GM19463 (cell line): ENCODE measurements around the gene ARVCF.

ENCODE experiments used
- ATAC-seq: cut with Tn5 transposase; IDR thresholded peaks from one replicate; pipeline ENCODE4 v1.9.1; 2021; ENCODE audit warnings: mild to moderate bottlenecking, moderate library complexity; ENCODE audit not compliant: unreplicated experiment

ARVCF gene

GRCh38 chr22:20019661-20020532 lies 3.3 kb upstream of the ARVCF start:
- ATAC-seq = no peak

- ATAC-seq = no peak
Observed at GRCh38 chr22:20018001-20018400, 1.4 kb upstream of the ARVCF start.

DNA sequence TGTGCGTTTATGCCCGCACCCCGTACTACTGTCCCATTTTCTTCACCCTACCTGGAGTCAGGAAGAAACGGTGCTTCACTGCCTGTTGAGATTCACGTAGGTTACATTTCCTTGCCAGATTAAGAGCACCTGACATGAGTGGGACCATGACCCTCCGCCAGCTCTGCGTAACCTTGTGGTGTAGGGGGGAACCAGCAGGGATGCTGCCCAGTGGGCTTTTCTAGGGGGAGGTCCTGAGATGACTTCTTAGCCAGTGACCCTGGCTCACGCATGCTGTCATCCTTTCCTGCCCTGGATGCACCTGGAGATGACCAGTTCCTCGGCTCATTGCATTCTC lies 967 bp upstream of the ARVCF start:
- ATAC-seq = no peak

DNA sequence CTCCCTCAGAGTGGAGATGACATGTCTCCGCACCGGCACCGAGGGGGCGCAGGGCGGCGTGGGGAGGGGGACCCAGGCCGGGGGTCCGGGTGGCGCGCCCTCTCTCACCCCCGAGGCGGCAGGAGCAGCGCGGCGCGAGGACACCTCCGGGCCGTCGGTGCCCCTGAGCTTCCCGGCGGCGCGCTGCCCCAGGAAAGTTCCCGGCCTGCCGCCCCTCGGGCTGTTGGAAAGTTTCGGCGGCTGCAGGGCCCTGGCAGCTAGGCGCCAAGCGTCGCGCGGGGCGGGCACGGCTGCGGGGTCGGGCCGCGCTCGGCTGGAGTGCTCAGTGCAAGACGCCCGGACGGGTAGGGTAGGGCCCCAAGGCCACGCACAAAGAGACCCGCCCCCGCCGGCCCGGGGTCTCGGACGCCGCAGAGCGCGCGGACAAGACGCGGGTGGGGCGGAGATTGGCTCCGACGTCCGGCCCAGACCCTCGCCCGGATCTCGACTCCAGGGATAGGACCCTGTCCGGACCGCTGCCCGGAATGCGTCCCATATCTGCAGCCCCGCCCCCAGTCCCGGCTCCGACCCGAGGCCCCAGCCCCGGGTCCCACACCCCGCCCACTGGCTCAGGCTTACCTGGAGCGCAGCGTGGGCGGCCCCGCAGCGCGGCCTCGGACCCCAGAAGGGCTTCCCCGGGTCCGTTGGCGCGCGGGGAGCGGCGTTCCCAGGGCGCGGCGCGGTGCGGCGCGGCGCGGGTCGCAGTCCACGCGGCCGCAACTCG lies 471 bp downstream of the ARVCF start:
- ATAC-seq = no peak

DNA sequence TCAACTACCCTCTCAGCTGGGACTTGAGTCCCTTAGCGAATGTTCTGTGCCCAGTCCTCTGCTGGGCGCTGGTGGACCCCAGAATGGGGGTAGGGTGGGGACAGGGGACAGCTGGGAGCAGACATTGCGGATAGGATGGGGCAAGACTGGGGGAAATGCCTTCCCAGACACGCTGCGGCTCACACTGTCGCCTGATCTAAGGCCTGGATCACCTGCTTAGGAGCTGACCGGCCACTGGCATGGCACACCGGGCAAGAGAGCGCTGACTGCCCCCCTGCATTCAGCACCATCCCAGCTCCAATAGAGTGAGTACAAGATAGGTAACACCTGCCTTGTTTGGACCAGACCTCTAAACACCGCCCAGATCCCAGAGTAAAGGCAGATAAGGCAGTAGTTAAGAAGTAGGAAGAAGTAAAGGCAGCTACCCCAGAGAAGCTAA lies 1.4 kb downstream of the ARVCF start:
- no peak for ATAC-seq

DNA sequence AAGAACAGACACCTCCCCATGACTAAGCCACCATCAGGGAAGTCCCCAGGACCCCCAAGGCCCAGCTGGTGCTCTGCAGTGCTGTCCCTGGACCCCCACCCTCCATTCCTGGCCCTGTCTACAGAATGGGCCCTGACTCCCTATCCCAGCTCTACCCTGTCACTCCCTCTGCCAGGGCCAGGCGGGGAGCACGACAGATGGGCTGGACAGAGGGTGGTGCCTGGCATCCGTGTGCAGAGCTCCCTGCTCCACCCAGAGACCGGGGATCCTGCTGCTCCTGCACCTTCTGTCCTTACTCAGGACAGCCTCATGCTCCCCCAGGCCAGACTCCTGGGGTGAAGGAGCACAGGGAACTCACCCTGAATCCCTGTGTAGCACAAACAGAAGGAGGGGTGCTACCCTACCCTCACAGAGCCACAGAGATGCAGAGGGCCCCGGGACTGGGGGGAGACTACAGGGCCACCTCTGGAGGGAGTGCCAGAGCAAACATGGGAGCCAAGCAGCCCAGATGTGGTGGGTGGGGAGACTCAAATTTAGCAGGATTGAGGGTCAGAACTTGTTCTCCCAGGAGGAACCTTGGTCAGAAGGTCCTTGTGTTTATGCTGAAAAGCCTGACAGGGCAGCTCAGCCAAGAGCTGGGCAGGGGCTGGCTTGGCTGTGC lies 2.0 kb downstream of the ARVCF start:
- ATAC-seq = no peak

- no peak for ATAC-seq
Observed at GRCh38 chr22:20013382-20013871, 3.2 kb downstream of the ARVCF start.

DNA sequence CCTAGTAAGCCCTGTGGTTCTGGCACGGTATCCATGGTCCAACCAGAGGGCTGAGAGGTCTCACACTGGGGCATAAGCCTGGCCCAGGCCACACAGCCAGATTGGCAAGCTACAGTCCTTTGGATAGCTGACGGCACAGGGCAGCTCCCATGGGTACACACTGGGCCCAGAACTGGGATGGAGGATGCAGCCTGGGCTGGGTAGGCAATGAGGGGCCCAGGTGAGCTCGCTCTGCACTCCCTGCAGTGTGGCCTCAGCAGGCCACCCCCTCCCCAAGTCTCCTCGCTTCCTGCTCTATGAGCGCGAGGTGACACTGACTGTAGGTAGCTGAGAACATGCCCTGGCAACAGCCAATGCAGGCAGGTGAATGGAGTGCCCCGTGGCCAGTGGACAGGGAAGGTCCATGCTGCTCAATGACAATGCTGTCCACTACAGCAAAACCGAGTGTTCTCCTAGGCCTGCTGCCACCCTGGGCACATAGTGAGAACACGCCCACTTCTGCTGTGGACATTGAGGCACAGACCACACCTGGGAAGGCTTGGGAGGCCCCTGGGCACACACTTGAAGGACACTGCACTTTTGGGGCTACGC lies 3.8 kb downstream of the ARVCF start:
- ATAC-seq = no peak

GRCh38 chr22:20011993-20012740 lies 4.5 kb downstream of the ARVCF start:
- ATAC-seq = no peak

- ATAC-seq = no peak
Observed at GRCh38 chr22:20011123-20011992, 5.3 kb downstream of the ARVCF start.

DNA sequence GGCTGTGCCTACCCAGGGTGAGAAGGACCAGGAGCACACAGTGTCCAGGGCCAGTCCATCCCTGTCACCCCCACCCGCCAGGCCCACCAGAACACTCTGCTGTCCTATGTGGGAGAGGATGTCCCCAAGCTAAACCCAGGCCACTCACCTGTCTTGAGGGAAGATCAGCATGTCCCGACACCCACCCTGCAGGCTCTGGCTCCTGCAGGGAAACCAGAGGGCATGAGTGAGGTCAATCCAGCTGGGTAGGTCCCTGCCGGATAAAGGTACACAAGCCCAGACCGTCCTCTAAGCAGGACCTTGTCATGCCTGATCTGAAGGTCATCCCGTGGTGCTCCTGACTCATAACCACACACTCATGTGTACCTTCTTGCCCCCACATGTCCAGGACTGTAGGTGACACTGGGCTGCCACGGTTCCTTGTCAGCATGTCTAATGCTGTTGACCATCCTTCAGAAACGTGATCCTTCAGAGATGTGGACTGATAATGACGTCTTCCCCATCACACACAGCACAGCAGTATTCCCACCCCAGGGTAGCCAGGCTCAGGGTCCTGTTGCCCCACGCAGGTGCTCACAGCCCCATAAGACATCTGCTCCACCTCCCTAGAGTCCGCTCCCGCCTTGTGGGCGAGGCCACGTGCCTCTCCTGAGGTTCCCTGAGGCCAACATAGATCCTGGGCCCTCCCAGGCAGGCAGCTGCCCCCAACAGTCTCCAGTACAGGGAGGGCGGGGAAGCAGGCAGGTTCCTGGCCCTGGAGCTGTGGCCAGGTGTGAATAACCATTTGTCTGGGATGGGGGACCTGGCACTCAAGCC lies 6.1 kb downstream of the ARVCF start:
- no peak for ATAC-seq

DNA sequence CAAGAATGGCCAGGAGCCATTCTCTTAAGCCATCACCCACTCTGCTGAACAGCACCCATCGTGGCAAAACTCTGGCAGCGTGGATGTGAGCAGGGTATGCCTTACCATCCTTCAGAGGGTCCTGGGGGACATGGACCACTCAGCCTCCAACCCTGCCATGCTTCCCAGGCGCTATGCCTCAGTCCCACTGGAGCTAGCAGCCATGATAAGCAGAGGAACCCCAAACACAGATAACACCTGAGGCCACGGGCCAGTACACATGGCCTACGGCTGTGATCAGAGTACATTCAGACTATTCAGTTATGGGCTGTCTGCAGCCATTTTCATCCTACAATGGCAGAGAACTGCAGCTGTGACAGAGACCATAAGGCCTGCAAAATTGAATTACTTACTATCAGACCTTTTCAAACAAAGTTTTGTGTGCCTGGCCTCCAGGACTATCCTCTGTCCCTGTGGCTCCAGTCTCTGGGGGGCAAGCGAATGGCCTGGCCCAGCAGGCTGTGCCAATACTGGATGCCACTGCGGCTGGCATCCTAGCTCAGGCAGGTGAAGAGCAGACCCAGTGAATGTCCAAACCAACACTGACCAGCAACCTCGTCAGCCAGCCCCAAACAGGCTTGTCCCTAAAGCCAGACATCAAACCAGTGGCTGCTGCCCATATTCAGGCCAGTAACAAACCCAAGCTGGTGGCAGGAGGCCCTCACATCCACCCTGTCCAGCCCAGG lies 6.9 kb downstream of the ARVCF start:
- no peak for ATAC-seq

DNA sequence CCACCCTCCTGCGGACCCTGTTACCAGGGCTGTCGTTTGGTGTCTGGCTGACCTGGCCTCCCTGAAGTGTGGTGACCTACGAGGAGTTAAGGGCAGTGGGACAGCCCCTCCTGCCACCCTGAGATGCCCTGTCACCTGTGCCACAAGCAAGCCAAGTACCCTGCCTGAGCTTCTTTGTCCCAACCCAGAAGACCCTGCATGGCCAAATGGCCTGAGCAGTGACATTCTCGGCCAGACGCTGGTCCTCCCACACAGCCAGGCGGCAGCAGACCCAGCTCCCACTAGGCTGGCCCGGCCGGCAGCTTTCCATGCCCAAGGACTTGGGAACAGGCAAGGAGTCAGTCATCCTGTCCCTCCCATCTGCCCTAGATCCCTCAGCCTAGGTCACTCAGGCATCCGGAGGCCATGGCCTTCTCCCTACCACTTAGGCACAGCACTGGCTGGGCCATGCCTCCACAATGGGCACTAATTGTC lies 7.6 kb downstream of the ARVCF start:
- no peak for ATAC-seq

- no peak for ATAC-seq
Observed at GRCh38 chr22:20008221-20008995, 8.2 kb downstream of the ARVCF start.

- ATAC-seq = no peak
Observed at GRCh38 chr22:20004464-20004863, 12.2 kb downstream of the ARVCF start.

DNA sequence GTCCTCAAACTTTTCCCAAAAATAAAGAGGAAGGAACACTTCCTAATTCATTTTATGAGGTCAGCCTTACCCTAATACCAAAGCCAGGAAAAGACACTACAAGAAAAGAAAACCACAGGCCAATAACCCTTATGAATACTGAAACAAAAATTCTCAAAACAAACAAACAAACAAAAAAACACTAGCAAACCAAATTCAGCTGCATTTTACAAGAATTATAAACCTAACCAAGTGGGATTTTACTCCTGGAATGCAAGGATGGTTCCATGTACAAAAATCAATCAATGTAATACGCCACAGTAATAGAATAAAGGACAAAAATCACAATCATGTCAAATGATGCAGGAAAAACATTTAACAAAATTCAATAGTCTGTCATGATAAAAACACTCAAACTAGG lies 13.3 kb downstream of the ARVCF start:
- ATAC-seq = no peak

- ATAC-seq = no peak
Observed at GRCh38 chr22:20002636-20003035, 14.0 kb downstream of the ARVCF start.
